Measurements from ENCODE around the gene GIGYF2.
"Not testable (repeated sequence)": the region's sequence is repeated elsewhere in the genome, so short reads cannot be mapped to it uniquely, and the experiment has no call there.

- not testable (repeated sequence) for TF ChIP-seq CTCF, POLR2A (IDR thresholded peaks at IDR 0.05)
Measured at GRCh38 chr2:232906867-232907717, 210.0 kb downstream of the GIGYF2 start.
